Activated naive CD4-positive, alpha-beta T cell treated with anti-CD3 and anti-CD28 coated beads, Interleukin-2, amount 50 U/mL, for 24 hours (primary cell): ENCODE measurements around the gene CCDC172.

Source experiments
- H3K27ac Mint-ChIP-seq: one replicate; pipeline ENCODE4 v1.8.0; 2021; ENCODE audit warnings: mild to moderate bottlenecking, mixed read lengths
- H3K27me3 Mint-ChIP-seq: one replicate; pipeline ENCODE4 v1.8.0; 2021; ENCODE audit warnings: mixed read lengths
- H3K36me3 Mint-ChIP-seq: one replicate; pipeline ENCODE4 v1.8.0; 2021; ENCODE audit warnings: mixed read lengths
- H3K4me1 Mint-ChIP-seq: one replicate; pipeline ENCODE4 v1.8.0; 2021; ENCODE audit warnings: mixed read lengths
- H3K4me3 Mint-ChIP-seq: one replicate; pipeline ENCODE4 v1.8.0; 2021; ENCODE audit warnings: mild to moderate bottlenecking, mixed read lengths
- H3K9me3 Mint-ChIP-seq: one replicate; pipeline ENCODE4 v1.8.0; 2021; ENCODE audit warnings: mixed read lengths

CCDC172 gene

DNA sequence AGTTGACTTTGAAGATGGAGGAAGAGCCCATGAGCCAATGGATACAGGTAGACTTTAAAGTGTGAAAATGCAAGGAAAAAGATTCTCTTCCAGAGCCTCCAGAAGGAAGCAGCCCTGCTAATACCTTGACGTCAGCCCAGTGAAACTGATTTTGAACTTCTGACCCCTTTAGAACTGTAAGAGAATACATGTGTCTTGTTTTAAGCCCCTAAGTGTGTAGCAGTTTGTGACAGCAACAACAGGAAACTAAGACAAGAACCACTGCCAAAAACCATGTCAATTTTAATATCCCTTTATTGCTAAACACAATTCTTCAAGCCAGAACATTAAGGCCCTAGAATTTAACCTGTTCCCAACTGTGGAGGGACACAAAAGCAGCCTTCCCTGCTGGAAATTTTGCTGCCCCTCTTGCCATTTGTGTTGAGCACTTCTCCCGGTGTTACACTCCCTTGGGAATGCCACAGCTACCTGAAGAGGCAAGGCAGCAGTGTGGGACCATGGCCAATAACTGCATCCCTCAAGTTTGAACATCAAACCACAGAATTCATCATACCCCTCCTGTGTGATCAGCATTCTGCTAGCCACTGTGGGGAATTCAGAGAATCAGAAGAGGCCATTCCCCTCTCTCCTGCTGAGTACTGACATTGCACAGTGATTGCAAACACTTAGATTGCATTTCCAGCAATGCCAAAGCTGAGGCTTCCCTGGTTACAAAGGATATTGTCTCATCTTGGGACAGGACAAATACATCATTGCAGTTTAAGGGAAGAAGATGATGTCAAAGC lies 12.3 kb upstream of the CCDC172 start:
- H3K9me3 Mint-ChIP-seq = peaks cover 7% of the 10 kb centered on the region
- H3K27me3 Mint-ChIP-seq = peaks cover 2% of the 10 kb centered on the region
- H3K4me3 Mint-ChIP-seq = no peak overlapping the region
- H3K27ac Mint-ChIP-seq = no peak overlapping the region
- H3K4me1 Mint-ChIP-seq = no peaks in the 10 kb centered on the region
- no peaks in the 10 kb centered on the region for H3K36me3 Mint-ChIP-seq

DNA sequence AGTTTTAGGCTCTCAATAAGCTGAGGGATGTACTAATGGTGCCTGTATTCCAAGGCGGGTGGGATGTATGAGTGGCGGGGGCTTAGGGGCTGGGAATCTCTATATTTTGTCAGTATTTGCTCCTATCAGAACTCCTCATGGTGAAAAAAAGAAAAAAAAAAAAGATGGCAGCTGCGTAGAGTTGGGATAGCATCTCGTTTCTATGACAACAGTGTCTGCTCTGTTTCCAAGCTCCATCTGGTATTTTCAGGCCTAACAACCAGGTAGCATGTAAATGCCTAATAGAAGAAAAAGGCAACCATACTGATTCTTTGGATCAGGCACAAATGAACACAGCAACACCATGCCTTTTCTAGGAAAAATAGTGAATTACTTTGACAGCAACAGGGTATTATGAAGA lies 11.7 kb upstream of the CCDC172 start:
- H3K27ac Mint-ChIP-seq = no peak overlapping the region
- H3K27me3 Mint-ChIP-seq = peaks cover 2% of the 10 kb centered on the region
- H3K36me3 Mint-ChIP-seq = no peaks in the 10 kb centered on the region
- H3K4me1 Mint-ChIP-seq = no peaks in the 10 kb centered on the region
- H3K9me3 Mint-ChIP-seq = peaks cover 7% of the 10 kb centered on the region
- no peak overlapping the region for H3K4me3 Mint-ChIP-seq

DNA sequence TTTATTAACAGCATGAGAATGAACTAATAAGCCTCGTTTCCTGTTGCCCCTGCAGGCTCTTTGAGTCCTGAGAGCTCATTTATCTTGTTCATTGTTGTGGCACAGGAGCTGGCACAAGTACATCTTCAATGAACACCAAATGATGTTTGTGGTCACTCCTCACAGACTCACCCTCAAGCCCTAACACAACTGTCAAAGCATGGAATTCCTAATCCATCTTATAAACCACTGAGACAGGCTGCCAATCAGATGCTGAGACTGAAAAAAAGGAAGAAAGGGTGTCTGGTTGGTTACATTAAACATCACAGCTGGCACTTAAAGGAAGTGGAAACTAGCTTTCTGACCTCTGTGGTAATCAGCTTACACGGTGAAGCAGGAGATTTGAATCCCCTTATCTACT lies 7.7 kb upstream of the CCDC172 start:
- H3K36me3 Mint-ChIP-seq = no peaks in the 10 kb centered on the region
- peaks cover 7% of the 10 kb centered on the region for H3K9me3 Mint-ChIP-seq
- H3K27me3 Mint-ChIP-seq = no peaks in the 10 kb centered on the region
- H3K27ac Mint-ChIP-seq = no peak overlapping the region
- H3K4me3 Mint-ChIP-seq = no peak overlapping the region
- no peaks in the 10 kb centered on the region for H3K4me1 Mint-ChIP-seq

DNA sequence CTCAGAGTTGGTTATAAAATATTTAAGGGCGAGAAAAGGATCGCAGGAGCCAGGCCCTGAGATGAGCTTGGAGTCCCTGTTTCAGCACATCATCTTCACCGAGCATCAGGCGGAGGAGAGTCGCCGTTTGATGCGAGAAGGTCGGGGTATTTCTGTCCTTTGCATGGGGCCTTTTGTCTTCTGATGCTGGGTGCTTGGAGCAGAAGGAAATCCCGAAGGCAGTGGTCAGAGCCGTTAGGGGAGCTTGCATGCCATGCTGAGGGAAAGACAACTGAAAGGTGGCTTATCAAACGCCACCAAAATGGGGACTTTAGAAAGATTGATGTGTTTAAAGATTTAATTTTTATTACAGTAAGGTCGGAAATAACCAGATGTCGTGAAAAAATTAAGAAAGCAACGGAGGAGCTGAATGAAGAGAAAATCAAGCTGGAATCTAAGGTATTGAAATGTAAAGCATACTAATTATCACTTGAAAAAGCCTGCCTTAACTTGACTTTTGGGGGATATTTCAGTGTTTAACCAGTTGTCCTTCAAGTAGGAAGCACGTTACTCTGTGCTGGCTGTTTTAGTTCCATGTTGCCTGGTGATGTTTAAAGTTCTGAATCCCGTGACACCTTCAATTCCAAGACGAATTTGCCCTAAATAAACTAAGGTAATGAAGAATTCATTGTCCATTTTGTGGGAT lies 845 bp downstream of the CCDC172 start:
- H3K27me3 Mint-ChIP-seq = peaks cover 3% of the 10 kb centered on the region
- H3K27ac Mint-ChIP-seq = no peak overlapping the region
- no peaks in the 10 kb centered on the region for H3K9me3 Mint-ChIP-seq
- H3K36me3 Mint-ChIP-seq = no peaks in the 10 kb centered on the region
- H3K4me1 Mint-ChIP-seq = no peaks in the 10 kb centered on the region
- no peak overlapping the region for H3K4me3 Mint-ChIP-seq

DNA sequence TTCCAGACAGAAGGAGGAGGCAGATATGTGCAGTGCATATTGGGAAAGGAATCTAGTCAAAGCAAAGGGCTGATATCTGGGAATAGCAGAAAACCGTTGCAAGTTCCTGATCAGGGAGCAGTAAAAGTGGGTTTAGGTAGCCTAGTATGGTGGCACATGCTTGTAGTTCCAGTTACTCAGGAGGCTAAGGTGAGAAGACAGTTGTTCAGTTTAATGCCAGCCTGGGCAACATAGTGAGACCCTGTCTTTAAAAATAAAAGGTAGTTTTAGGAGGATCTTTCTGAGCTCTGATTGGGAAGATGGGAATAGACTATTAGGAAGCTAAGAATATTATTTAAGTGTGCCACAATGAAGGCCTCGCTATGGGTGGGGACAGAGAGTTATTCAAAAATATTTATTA lies 1.7 kb downstream of the CCDC172 start:
- Mint-ChIP-seq H3K36me3 (no peaks in the 10 kb centered on the region), H3K27ac (no peak overlapping the region), H3K27me3 (peaks cover 3% of the 10 kb centered on the region), H3K4me1 (no peaks in the 10 kb centered on the region), H3K4me3 (no peak overlapping the region), H3K9me3 (no peaks in the 10 kb centered on the region)

DNA sequence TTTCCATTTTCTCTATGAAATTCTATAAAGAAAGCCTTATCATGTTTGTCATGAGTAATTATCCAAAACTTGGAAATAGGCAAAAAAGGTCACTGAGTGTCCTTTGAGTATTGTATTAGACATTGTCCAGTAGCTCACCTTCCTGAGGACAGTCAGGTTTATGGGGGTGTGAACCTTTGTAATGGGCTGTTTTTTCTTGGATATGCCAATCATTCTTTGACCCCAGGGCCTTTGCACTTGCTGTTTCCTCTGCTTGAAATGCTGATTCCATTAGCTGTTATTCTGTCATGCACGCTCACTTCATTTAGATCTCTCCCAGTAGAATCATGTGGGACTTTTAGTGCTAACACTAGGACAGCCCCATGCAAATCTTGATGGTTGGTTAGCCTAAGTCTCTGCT lies 4.9 kb downstream of the CCDC172 start:
- Mint-ChIP-seq H3K9me3 (no peaks in the 10 kb centered on the region), H3K4me1 (no peaks in the 10 kb centered on the region), H3K27me3 (peaks cover 3% of the 10 kb centered on the region), H3K4me3 (no peak overlapping the region), H3K27ac (no peak overlapping the region), H3K36me3 (no peaks in the 10 kb centered on the region)

DNA sequence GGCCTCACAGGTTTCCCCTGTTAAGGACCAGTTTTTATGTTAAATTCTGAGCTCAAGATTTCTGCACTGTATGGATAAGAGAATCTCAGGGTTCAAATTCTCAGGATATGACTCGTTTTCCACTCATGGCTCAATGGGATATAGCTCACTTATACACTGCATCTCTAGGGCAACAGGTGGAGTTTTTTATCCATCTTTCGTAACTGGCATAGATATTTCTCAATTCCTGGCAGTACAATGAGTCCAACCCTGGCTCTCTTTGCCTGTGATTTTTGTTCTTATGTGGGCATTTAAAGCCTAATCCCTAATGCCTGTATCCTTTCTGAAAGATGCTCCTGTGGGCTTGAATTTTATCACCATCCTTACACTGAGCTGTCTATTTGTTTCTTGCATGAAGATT lies 7.6 kb downstream of the CCDC172 start:
- Mint-ChIP-seq H3K4me3 (no peak overlapping the region), H3K27me3 (no peaks in the 10 kb centered on the region), H3K27ac (no peak overlapping the region), H3K4me1 (no peaks in the 10 kb centered on the region), H3K36me3 (no peaks in the 10 kb centered on the region), H3K9me3 (no peaks in the 10 kb centered on the region)

DNA sequence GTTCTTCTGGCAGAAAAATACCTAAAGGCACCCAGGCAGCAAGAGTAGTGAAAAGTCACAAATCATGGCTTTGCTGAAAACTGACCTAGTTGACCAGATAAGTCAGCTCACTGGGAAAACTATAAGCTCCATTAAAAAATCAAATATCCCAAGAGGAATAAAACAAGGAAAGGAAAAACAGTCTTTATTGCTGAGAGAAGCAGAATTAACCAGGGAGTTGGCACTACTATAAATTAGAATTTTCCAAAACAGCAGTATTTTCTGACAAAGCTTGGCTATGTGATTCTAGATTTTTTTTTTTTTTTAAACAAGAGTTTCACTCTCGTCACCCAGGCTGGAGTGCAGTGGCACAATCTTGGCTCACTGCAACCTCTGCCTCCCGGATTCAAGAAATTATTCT lies 12.6 kb downstream of the CCDC172 start:
- Mint-ChIP-seq H3K4me3 (no peak overlapping the region), H3K9me3 (no peaks in the 10 kb centered on the region), H3K36me3 (no peaks in the 10 kb centered on the region), H3K27me3 (peaks cover 4% of the 10 kb centered on the region), H3K4me1 (no peaks in the 10 kb centered on the region), H3K27ac (no peak overlapping the region)

DNA sequence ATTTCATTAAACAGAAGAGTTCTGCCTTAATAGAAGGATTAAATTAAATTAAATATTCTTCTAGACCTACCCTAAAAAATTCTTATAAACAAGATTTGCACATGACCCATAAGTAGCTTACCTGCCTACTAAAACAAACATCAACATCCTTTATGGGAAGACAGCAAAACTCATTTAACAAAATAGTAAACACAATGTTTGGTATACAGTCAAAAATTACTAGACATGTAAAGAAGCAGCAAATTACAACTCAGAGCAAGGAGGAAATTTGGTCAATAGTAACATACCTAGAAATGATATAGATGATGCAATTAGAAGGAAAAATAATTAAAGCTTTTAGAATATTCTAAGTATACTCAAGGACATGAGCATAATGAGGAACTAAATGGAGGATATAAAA lies 27.9 kb downstream of the CCDC172 start:
- H3K27ac Mint-ChIP-seq = no peak overlapping the region
- no peaks in the 10 kb centered on the region for H3K27me3 Mint-ChIP-seq
- peaks cover 6% of the 10 kb centered on the region for H3K9me3 Mint-ChIP-seq
- no peaks in the 10 kb centered on the region for H3K4me1 Mint-ChIP-seq
- H3K36me3 Mint-ChIP-seq = no peaks in the 10 kb centered on the region
- no peak overlapping the region for H3K4me3 Mint-ChIP-seq

DNA sequence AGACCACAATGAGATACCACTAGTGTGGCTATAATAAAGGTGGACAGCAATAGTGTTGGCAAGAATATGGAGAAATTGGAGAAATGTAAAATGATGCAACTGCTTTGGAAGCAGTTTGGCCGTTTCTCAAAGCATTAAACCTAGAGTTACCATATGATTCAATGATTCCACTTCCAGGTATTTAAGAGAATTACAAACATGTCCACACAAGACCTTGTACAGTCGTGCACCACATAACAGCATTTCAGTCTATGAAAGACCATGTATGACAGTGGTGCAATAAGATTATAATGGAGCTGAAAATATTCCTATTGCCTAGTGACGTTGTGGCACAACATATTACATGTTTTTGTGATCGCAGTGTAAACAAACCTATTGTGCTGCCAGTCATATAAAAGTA lies 29.6 kb downstream of the CCDC172 start:
- H3K4me3 Mint-ChIP-seq = no peak overlapping the region
- H3K27me3 Mint-ChIP-seq = no peaks in the 10 kb centered on the region
- H3K36me3 Mint-ChIP-seq = no peaks in the 10 kb centered on the region
- peaks cover 6% of the 10 kb centered on the region for H3K9me3 Mint-ChIP-seq
- H3K27ac Mint-ChIP-seq = no peak overlapping the region
- H3K4me1 Mint-ChIP-seq = no peaks in the 10 kb centered on the region

DNA sequence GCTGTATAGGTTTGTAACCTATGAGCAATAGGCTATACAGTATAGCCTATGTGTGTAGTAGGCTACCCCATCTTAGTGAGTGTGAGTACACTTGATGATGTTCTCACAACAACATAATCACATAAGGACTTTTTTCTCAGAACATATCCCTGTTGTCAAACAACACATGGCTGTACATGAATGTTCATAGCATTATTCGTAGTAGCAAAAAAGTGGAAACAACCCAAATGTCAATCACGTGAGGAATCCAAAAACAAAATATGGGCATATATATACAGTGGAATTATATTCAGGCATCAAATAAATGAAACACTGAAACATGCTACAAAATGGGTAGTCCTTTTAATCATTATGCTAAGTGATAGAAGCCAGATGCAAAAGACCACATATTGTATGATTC lies 31.1 kb downstream of the CCDC172 start:
- no peak overlapping the region for H3K4me3 Mint-ChIP-seq
- H3K27ac Mint-ChIP-seq = no peak overlapping the region
- peaks cover 6% of the 10 kb centered on the region for H3K9me3 Mint-ChIP-seq
- no peaks in the 10 kb centered on the region for H3K36me3 Mint-ChIP-seq
- H3K4me1 Mint-ChIP-seq = no peaks in the 10 kb centered on the region
- no peaks in the 10 kb centered on the region for H3K27me3 Mint-ChIP-seq

DNA sequence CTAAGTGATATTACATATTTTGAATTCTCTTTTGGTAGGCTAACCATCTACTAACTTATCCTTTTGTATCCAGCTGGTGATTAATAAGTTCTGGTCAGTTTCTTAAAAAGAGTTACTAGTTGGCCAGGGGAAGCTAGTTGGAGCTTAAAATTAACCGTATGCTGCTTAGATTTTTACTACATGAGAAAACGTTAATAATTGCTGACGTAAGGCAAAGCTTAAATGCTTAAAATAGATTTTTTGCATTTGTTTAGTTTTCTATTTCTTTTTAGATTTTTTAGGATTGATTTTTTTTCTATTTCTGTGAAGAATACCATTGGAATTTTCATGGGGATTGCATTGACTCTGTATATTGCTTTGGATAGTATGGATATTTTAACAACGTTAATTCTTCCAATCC lies 32.6 kb downstream of the CCDC172 start:
- Mint-ChIP-seq H3K9me3 (peaks cover 6% of the 10 kb centered on the region), H3K36me3 (no peaks in the 10 kb centered on the region), H3K4me3 (no peak overlapping the region), H3K27ac (no peak overlapping the region), H3K4me1 (no peaks in the 10 kb centered on the region), H3K27me3 (no peaks in the 10 kb centered on the region)

DNA sequence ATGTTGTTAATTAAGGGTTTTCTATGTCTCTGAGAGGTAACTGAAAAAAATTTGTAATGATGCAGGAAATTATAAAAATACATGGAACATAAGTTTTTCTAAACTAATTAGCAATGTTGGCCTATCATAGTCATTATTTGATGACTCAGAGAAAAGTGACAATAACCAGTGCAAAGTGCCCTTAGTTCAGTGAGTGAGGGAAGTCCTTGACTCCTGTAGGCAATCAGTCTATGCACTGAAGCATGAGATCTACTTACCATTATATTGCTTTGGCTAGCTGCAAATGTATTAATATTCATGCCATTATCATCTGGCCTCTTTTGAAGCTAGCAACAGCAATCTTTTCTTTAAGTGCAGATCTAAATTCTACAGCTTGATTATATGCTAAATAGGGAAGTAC lies 40.6 kb downstream of the CCDC172 start:
- H3K27me3 Mint-ChIP-seq = no peaks in the 10 kb centered on the region
- H3K9me3 Mint-ChIP-seq = no peaks in the 10 kb centered on the region
- no peak overlapping the region for H3K27ac Mint-ChIP-seq
- H3K36me3 Mint-ChIP-seq = no peaks in the 10 kb centered on the region
- H3K4me1 Mint-ChIP-seq = no peaks in the 10 kb centered on the region
- H3K4me3 Mint-ChIP-seq = no peak overlapping the region

DNA sequence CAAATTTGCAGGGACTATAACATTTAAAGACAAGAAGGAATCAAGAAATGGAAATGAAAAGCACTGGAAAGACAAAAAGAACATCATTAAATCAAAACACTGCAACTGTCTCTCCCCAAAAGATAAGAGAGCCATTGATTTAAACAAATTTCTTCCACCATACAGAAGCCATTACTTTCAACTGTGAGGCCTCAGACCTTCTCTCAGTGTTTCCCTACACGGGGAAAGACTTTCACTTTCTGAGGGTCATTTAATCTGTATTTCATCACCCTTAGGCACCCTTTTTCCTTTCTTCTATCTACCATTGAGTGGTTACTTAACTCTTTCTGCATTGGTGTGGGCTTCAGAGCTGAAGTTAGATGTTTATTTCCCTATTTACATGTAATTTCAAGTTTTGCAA lies 47.5 kb downstream of the CCDC172 start:
- Mint-ChIP-seq H3K9me3 (no peaks in the 10 kb centered on the region), H3K4me3 (no peak overlapping the region), H3K27me3 (peaks cover 4% of the 10 kb centered on the region)

DNA sequence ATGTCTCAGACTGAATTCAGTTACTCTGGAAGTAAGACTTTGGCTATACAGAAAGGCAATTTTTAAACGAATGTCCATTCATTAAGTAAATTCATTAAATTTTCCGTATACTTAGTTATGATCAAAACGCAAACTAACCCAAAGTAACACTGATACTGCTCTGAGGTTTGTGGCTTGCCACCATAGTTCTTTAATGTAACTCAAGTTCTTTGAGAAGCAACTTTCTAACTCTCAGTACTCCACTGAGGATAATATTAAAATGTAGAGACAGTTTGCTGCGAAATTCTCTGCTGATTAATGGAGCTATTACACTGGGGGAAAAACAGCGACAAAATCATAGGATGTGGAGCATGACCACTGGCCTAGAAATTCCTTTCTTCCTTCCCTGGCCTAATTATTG lies 58.0 kb downstream of the CCDC172 start:
- Mint-ChIP-seq H3K4me3 (no peak overlapping the region), H3K36me3 (no peaks in the 10 kb centered on the region), H3K9me3 (no peaks in the 10 kb centered on the region), H3K4me1 (no peaks in the 10 kb centered on the region), H3K27me3 (peaks cover 1% of the 10 kb centered on the region), H3K27ac (no peak overlapping the region)

More for the DNA sequence above, 47.5 kb downstream of the CCDC172 start:
- H3K4me1 Mint-ChIP-seq = no peaks in the 10 kb centered on the region
- H3K27ac Mint-ChIP-seq = no peak overlapping the region
- H3K36me3 Mint-ChIP-seq = peaks cover 2% of the 10 kb centered on the region

DNA sequence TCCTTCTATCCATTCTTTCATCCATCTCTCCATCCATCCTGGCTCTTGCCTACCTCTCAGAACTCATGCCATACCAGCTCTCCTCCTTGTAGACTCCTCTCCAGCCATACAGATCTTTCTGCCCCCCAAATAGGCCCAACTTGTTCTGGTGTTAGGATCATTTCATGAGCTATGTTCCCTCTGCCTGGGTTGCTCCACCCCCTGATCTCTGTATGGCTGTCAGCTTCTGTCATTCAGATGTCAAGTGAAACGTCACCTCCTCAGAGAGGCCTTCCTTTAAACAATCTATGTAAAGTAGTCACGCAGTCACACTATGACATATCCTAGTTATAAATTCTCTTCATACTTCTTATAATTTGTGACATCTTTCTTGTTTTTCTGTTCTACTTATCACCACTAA lies 61.1 kb downstream of the CCDC172 start:
- Mint-ChIP-seq H3K4me1 (no peaks in the 10 kb centered on the region), H3K36me3 (no peaks in the 10 kb centered on the region)

More for the DNA sequence above, 61.1 kb downstream of the CCDC172 start:
- Mint-ChIP-seq H3K27ac (no peak overlapping the region), H3K27me3 (peaks cover 4% of the 10 kb centered on the region), H3K4me3 (no peak overlapping the region), H3K9me3 (no peaks in the 10 kb centered on the region)
